GM10266 (cell line): ENCODE data around the gene H1-8.
"Not testable (repeated sequence)": the region's sequence is repeated elsewhere in the genome, so short reads cannot be mapped to it uniquely, and the experiment has no call there.

Experiments used
- DNase-seq: peaks from one replicate; pipeline ENCODE4 v3.0.0; 2012; ENCODE audit errors: extremely low spot score
- TF ChIP-seq, protein P1 (sequence below): IDR thresholded peaks from 2 replicates; pipeline ENCODE4 v1.5.1; 2012; ENCODE audit warnings: mild to moderate bottlenecking, low read depth; ENCODE audit not compliant: control insufficient read depth, insufficient read depth; ENCODE audit errors: missing control alignments

H1-8 gene

DNA sequence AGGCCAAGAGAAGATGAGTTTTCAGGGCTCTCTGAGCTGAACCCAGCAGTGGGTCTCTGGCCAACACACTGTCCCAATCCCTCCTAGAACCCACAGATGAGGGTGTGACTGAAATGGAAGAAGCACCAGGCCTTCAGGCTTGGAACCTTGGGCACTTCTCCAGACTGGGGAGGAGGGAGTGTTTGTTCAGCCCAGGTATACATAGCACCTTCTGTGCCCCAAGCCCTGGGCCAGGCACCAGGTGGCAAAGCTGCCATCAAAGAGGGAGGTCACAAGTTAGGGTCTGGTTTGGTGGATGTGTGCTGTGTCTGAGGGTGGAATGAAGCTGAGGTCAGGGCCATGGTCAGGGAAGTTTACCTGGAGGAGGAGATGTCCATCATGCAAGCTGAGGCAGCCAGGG lies 30.4 kb upstream of the H1-8 start:
- no peak for DNase-seq
- TF ChIP-seq, protein P1, sequence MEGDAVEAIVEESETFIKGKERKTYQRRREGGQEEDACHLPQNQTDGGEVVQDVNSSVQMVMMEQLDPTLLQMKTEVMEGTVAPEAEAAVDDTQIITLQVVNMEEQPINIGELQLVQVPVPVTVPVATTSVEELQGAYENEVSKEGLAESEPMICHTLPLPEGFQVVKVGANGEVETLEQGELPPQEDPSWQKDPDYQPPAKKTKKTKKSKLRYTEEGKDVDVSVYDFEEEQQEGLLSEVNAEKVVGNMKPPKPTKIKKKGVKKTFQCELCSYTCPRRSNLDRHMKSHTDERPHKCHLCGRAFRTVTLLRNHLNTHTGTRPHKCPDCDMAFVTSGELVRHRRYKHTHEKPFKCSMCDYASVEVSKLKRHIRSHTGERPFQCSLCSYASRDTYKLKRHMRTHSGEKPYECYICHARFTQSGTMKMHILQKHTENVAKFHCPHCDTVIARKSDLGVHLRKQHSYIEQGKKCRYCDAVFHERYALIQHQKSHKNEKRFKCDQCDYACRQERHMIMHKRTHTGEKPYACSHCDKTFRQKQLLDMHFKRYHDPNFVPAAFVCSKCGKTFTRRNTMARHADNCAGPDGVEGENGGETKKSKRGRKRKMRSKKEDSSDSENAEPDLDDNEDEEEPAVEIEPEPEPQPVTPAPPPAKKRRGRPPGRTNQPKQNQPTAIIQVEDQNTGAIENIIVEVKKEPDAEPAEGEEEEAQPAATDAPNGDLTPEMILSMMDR, result no peak

DNA sequence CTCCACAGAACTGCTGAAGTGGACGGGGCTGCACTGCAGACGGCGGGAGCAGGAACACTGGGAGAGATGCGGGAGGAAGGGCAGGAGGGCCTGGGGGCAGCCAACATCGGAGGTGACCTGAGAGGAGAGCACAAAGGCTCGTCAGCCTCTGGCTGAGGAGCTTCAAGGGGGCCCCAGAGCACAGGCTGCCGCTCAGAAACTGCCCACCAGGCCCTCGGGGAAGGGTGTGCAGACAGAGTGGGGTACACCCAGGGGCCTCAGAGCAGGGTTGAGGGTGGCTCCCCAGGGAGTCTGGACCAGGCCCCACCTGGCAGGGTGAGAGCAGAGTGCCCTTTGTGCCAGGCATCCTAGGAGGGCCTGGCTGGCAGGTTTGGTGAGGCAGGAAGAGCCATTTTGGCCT lies 29.3 kb upstream of the H1-8 start:
- TF ChIP-seq, protein P1, result no peak
- DNase-seq, result no peak

DNA sequence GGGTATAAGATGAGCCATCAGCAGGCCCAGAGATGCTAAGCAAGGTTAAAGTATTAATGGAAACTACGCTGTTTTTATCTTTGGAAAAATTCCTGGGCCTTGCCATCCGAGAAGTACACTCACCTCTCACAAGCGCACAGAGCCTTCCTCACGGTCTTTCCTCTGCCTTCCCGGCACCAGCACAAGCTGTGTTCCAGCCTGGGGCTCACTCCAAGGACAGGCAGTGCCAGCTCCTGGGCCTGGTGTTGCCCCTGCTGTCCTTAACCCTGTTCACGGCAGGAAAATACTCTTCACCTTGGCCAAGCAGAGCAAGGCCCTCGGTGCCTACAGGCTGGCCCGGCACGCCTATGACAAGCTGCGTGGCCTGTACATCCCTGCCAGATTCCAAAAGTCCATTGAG lies 28.9 kb upstream of the H1-8 start:
- TF ChIP-seq, protein P1, result no peak

DNA sequence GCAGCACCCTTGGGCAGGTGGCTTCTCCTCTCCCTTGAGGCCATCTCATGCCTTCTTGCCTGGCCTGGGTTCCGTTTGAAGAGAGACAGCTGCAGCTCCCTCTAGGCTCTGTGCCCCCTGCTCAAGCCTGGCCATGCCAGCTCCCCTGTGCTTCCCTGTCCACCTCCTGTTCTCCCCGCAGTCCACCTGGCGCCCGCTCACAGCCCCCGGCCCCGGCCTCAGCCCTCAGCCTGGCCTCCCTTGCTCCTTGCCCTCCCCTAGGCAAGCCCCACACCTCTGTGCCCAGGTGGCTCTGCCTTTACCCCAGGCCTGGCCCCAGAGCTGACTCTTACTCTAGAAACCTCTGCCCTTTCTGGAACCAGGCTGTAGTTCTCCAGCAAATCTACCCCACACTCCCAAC lies 28.4 kb upstream of the H1-8 start:
- DNase-seq, result no peak
- TF ChIP-seq, protein P1, result no peak

More for the DNA sequence above, 28.9 kb upstream of the H1-8 start:
- no peak for DNase-seq

DNA sequence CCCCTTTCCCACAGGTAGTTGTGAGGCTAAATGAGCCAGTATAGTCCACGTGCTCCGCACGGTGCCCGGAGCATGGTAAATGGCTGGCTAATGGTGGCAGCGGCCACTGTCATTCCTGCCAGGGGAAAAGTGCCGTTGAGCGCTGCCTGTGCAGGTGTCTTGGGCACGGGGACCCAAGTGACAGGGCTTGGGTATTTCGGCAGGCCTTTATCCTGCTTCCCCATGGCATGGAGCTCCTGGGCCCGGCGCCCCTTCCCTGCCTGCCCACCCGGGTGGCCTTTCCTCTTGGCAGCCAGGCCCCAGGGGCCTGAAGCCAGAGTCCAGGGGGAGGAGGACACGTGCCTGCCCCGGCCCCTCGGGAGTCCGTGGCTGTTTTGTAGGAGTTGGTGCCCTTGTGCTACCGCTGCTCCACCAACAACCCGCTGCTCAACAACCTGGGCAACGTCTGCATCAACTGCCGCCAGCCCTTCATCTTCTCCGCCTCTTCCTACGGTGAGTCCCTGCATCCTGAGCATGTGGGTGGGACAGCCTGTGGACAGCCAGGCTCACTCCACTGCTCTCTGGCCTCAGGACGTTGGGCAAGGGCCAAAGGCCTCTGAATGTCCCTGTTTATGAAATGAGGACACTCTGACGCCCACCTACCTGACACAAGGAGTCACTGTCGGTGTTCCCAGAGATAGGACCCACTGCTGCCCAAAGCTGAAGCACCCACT lies 27.7 kb upstream of the H1-8 start:
- DNase-seq, result not testable (repeated sequence)

DNA sequence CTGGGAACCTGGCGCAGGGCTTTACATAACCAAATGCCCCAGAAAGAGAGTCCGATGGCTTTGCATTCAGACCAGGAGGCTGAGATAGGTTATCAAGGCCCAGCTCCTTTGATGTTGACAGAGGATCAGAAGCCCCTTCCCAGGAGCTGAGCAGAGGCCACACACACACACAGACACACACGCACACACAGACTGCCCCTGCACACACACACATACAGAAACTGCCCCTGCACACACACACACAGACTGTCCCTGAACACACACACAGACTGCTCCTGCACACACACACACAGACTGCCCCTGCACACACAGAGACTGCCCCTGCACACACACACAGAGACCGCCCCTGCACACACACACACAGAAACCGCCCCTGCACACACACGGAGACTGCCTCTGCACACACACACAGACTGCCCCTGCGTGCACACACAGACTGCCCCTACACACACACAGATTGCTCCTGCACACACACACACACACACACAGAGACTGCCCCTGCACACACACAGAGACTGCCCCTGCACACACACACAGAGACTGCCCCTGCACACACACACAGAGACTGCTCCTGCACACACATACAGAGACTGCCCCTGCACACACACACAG lies 27.0 kb upstream of the H1-8 start:
- not testable (repeated sequence) for DNase-seq

DNA sequence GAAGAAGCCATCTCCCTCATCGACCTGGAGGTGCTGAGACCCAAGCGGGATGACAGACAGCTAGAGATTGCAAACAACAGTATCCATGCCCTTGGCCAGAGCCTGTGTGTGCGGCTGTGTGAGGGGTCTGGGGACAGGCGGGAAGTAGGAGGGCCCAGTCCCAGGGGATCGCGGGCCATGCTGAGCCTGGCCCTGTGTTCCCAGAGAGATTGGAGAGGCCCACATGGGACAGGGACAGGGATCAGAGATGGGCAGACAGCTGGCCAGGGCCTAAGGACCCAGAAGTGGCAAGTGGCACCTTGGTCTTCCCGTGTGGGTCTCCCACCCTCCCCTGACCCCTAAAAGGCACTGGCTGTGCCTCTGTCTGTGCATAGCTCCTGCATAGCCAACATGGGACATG lies 25.5 kb upstream of the H1-8 start:
- TF ChIP-seq, protein P1, result no peak
- DNase-seq, result no peak

DNA sequence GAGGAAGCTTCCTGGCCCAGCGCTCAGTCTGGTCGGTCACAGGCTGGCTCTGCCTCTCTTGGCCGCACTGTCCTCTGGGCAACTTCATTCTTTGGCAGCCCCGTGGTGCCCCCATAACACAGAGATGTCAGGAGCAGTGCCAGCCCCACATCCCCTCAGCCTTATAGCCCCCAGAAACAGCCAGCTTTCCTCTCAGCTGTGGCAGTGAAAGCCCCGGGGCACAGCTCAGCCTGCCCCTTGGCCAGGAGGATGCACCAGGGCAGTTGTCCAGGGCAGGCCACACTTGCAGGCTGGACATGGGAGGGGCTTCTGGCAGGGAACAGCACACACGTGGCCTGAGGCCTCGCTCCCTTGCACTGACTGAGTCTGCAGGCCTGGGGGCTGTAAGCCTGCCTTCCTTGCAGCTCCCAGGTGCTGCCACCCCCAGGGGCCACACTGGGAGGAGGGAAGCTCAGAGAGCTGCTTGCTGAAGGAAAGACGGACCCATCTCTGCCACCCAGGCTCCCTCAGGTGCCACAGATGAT lies 24.9 kb upstream of the H1-8 start:
- TF ChIP-seq, protein P1, result no peak
- DNase-seq, result no peak
